H9 (cell line): ENCODE data around the gene CDO1. TPM values are rescaled to one million over a fixed set of nuclear protein-coding genes. Genes with fewer than 3 reads are reported as not detected.

Source experiments
- DNase-seq: peaks from one replicate; pipeline ENCODE4 v3.0.0-alpha.2; 2017
- H2AFZ ChIP-seq: one replicate; pipeline ENCODE4 v1.6.1; 2013; ENCODE audit warnings: mild to moderate bottlenecking, low read length, control low read depth, moderate library complexity
- H2AK5ac ChIP-seq: 2 replicates; pipeline ENCODE4 v1.6.1; 2013; ENCODE audit warnings: low read length, control low read depth, mixed read lengths; ENCODE audit not compliant: insufficient read length
- H2BK120ac ChIP-seq: one replicate; pipeline ENCODE4 v1.6.1; 2013; ENCODE audit warnings: low read depth, mild to moderate bottlenecking, low read length, control low read depth, inconsistent platforms; ENCODE audit not compliant: poor library complexity, severe bottlenecking
- H2BK12ac ChIP-seq: 2 replicates; pipeline ENCODE4 v1.6.1; 2013; ENCODE audit warnings: low read length, control low read depth, mixed read lengths, low read depth; ENCODE audit not compliant: insufficient read length
- H2BK15ac ChIP-seq: 2 replicates; pipeline ENCODE4 v1.6.1; 2013; ENCODE audit warnings: low read depth, low read length, control low read depth
- H2BK20ac ChIP-seq: one replicate; pipeline ENCODE4 v1.6.1; 2013; ENCODE audit warnings: low read depth, mild to moderate bottlenecking, low read length, control low read depth, inconsistent platforms; ENCODE audit not compliant: poor library complexity, severe bottlenecking
- H2BK5ac ChIP-seq: 2 replicates; pipeline ENCODE4 v1.6.1; 2013; ENCODE audit warnings: low read length, control low read depth, mixed read lengths; ENCODE audit not compliant: insufficient read length
- H3K14ac ChIP-seq: 2 replicates; pipeline ENCODE4 v1.6.1; 2013; ENCODE audit warnings: low read length, control low read depth; ENCODE audit not compliant: insufficient read depth
- H3K18ac ChIP-seq: 2 replicates; pipeline ENCODE4 v1.6.1; 2013; ENCODE audit warnings: low read depth, mild to moderate bottlenecking, mixed read lengths, low read length, control low read depth; ENCODE audit not compliant: insufficient read length
- H3K23ac ChIP-seq: 2 replicates; pipeline ENCODE4 v1.6.1; 2013; ENCODE audit warnings: low read length, control low read depth, mixed read lengths, low read depth; ENCODE audit not compliant: insufficient read length
- H3K23me2 ChIP-seq: 2 replicates; pipeline ENCODE4 v1.6.1; 2013; ENCODE audit warnings: low read depth, mild to moderate bottlenecking, mixed read lengths, low read length, control low read depth; ENCODE audit not compliant: insufficient read length, poor library complexity, severe bottlenecking
- H3K27ac ChIP-seq: 2 replicates; pipeline ENCODE4 v1.5.1; 2013; ENCODE audit warnings: low read length, control low read depth, mixed read lengths, low read depth; ENCODE audit not compliant: insufficient read length
- H3K27me3 ChIP-seq: 2 replicates; pipeline ENCODE4 v1.6.1; 2013; ENCODE audit warnings: low read length, control low read depth, inconsistent platforms; ENCODE audit not compliant: insufficient read depth
- H3K4ac ChIP-seq: 2 replicates; pipeline ENCODE4 v1.6.1; 2013; ENCODE audit warnings: low read depth, mild to moderate bottlenecking, control low read depth, inconsistent platforms, low read length, moderate library complexity
- H3K4me1 ChIP-seq: 2 replicates; pipeline ENCODE4 v1.6.1; 2013; ENCODE audit warnings: low read length, control low read depth, inconsistent platforms; ENCODE audit not compliant: insufficient read depth
- H3K4me2 ChIP-seq: 2 replicates; pipeline ENCODE4 v1.6.1; 2013; ENCODE audit warnings: low read length, control low read depth, mixed read lengths; ENCODE audit not compliant: insufficient read length, insufficient read depth
- H3K56ac ChIP-seq: 2 replicates; pipeline ENCODE4 v1.6.1; 2013; ENCODE audit warnings: low read depth, mild to moderate bottlenecking, mixed read lengths, low read length, control low read depth; ENCODE audit not compliant: insufficient read length
- H3K79me1 ChIP-seq: 2 replicates; pipeline ENCODE4 v1.6.1; 2013; ENCODE audit warnings: low read depth, mild to moderate bottlenecking, moderate library complexity, low read length, control low read depth, inconsistent platforms; ENCODE audit not compliant: insufficient read depth, poor library complexity, severe bottlenecking
- H3K79me2 ChIP-seq: 2 replicates; pipeline ENCODE4 v1.6.1; 2013; ENCODE audit warnings: low read length, control low read depth, inconsistent platforms; ENCODE audit not compliant: insufficient read depth
- H3K9ac ChIP-seq: 2 replicates; pipeline ENCODE4 v1.6.1; 2013; ENCODE audit warnings: low read length, control low read depth, mixed read lengths; ENCODE audit not compliant: insufficient read length; ENCODE audit errors: extremely low read depth
- H3K9me3 ChIP-seq: one replicate; pipeline ENCODE4 v1.6.1; 2013; ENCODE audit warnings: low read depth, low read length, inconsistent platforms; ENCODE audit not compliant: control insufficient read depth
- H3T11ph ChIP-seq: one replicate; pipeline ENCODE4 v1.6.1; 2013; ENCODE audit warnings: mild to moderate bottlenecking, low read length, control low read depth, inconsistent platforms
- H4K20me1 ChIP-seq: one replicate; pipeline ENCODE4 v1.6.1; 2013; ENCODE audit not compliant: control insufficient read depth, insufficient read length, insufficient read depth
- H4K5ac ChIP-seq: 2 replicates; pipeline ENCODE4 v1.6.1; 2013; ENCODE audit warnings: low read depth, mild to moderate bottlenecking, mixed read lengths, low read length, control low read depth; ENCODE audit not compliant: insufficient read length
- H4K8ac ChIP-seq: replicated peaks from 2 replicates; pipeline ENCODE4 v1.6.1; 2013; ENCODE audit warnings: low read length, control low read depth, mixed read lengths, low read depth; ENCODE audit not compliant: insufficient read length
- H4K91ac ChIP-seq: 2 replicates; pipeline ENCODE4 v1.6.1; 2013; ENCODE audit warnings: low read depth, mild to moderate bottlenecking, moderate library complexity, mixed read lengths, low read length, control low read depth; ENCODE audit not compliant: insufficient read length
- H3K27ac Mint-ChIP-seq, 3 experiments: 2 replicates in 2 of 3; 3 replicates in 1 of 3; pipeline ENCODE4 v1.8.0; 2020 to 2021; ENCODE audit warnings: mixed read lengths in 3 of 3, mild to moderate bottlenecking in 1 of 3, moderate library complexity in 1 of 3
- H3K27me3 Mint-ChIP-seq: 2 replicates; pipeline ENCODE4 v1.8.0; 2021; ENCODE audit warnings: low read depth, mild to moderate bottlenecking, moderate library complexity, mixed read lengths
- H3K36me3 Mint-ChIP-seq, 3 experiments: 2 replicates in 2 of 3; 3 replicates in 1 of 3; pipeline ENCODE4 v1.8.0; 2020 to 2021; ENCODE audit warnings: low read depth in 3 of 3, mixed read lengths in 3 of 3; ENCODE audit not compliant: insufficient read depth in 1 of 3
- H3K4me1 Mint-ChIP-seq, 2 experiments: 2 replicates each; pipeline ENCODE4 v1.8.0; 2020; ENCODE audit warnings: mixed read lengths in 2 of 2
- H3K4me3 Mint-ChIP-seq, 2 experiments: 2 replicates in 1 of 2; 3 replicates in 1 of 2; pipeline ENCODE4 v1.8.0; 2020 to 2021; ENCODE audit warnings: mild to moderate bottlenecking in 2 of 2, mixed read lengths in 2 of 2, moderate library complexity in 1 of 2
- H3K9me3 Mint-ChIP-seq, 2 experiments: 2 replicates in 1 of 2; 3 replicates in 1 of 2; pipeline ENCODE4 v1.8.0; 2020; ENCODE audit warnings: mild to moderate bottlenecking in 2 of 2, mixed read lengths in 2 of 2, moderate library complexity in 1 of 2
- CTCF ChIP-seq: fragments of 200-600 bp; sonication (generic); conservative IDR thresholded peaks from 3 replicates; pipeline ENCODE4 v1.8.0; 2021; ENCODE audit warnings: antibody characterized with exemption, mild to moderate bottlenecking
- WGBS: extraction: QIAGEN DNeasy Blood & Tissue Kit; methylation state at CpG from one replicate; pipeline ENCODE4 v1.1.7; 2013; ENCODE audit warnings: missing lambda C conversion rate, low lambda C conversion rate, mixed read lengths; ENCODE audit not compliant: insufficient read length; ENCODE audit errors: extremely low coverage; 5-methylcytosine and 5-hydroxymethylcytosine counted together
- total RNA-seq: library from RNA; stranded (reverse); gene quantifications from 2 replicates; pipeline ENCODE4 v1.2.1, GENCODE V29; 2021

Gene CDO1
- total RNA-seq, 1 experiment from 2014 or later = 11.2 TPM

DNA sequence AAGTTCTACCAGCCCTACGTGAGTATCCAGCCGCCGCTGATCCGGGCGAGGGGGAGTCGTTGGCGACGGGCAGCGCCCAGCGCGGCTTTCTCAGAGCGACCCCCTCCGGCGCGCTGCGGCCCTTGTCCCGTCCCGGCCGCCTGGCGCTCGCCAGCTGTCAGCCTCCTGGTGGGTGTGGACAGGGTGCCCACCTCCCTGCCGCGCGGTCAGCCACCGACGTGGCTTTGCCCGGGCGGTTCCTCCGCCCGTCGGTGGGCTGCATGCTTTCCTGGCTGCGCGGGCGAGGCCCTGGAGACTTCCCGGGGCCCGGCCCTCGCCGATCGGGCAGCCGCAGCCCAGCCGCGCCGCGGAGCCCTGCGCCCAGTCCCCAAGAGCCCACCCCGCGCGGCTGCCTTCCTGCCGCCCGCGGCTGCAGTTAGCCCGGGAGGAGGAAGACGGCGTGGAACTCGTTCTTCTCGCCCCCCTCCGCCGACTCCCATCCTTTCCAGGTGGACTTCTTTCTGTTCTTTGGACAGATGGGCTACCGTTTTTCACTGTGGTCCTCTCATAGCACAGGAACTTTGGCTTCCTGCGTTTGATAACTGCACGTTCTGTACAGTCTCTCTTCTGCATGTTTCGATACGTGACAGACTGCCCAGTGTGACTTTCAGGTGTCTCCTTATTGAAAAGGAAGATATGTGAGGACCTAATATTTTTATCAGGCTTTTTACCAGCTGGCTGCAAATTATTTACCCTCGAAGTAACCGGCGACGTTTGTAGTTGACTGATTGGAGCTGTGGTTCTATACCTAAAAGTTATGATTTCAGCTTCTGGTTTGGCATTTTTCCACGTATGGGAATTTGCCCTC is 25.9 kb upstream of the CDO1 start:
- Histone ChIP-seq H3K79me1 (peaks cover 10% of the 10 kb centered on the region), H3K27me3 (no peaks in the 10 kb centered on the region), H3K27ac (no peak overlapping the region), H2BK12ac (no peak overlapping the region), H2BK20ac (no peak overlapping the region), H3K18ac (peak overlapping the region; percentile 33), H3K4ac (no peak overlapping the region), H2AFZ (no peak overlapping the region), H2BK15ac (no peak overlapping the region; the same call in 1 of the 2 replicates), H3K14ac (peak overlapping the region; percentile 52; the same call in 1 of the 2 replicates), H4K8ac (no peak overlapping the region), H2AK5ac (no peak overlapping the region), H4K5ac (no peak overlapping the region), H4K91ac (no peak overlapping the region), H2BK120ac (no peak overlapping the region), H4K20me1 (no peaks in the 10 kb centered on the region), H3K56ac (no peak overlapping the region), H3K79me2 (peaks cover 9% of the 10 kb centered on the region; the same call in 1 of the 2 replicates), H2BK5ac (no peak overlapping the region), H3K23ac (no peak overlapping the region), H3K23me2 (peaks cover 8% of the 10 kb centered on the region), H3K9me3 (no peaks in the 10 kb centered on the region), H3K4me1 (no peaks in the 10 kb centered on the region), H3T11ph (no peak overlapping the region), H3K9ac (peak overlapping the region; percentile 76), H3K4me2 (peak overlapping the region; percentile 100)
- Mint-ChIP-seq H3K27ac (peak overlapping the region in 1 of 3 experiments; percentile 87; a peak in 1 of 7 replicates), H3K36me3 (peaks cover 4 to 10% (median 6%) of the 10 kb centered on the region in 3 experiments; a peak in 6 of 7 replicates), H3K4me3 (peak overlapping the region; percentile 96 to 97), H3K4me1 (peaks cover 26 to 27% of the 10 kb centered on the region in 2 experiments), H3K9me3 (no peaks in the 10 kb centered on the region), H3K27me3 (no peaks in the 10 kb centered on the region)
- no CpG with 5 or more reads among the region's 68 CpGs for WGBS
- DNase-seq = no peak
- 0 out of 3 replicates have a peak, but pooled peaks have one; percentile 14 for TF ChIP-seq CTCF
